T-helper 1 cell (primary cell): Measurements from ENCODE around the gene ZNF701.
"Not testable (repeated sequence)": the region's sequence is repeated elsewhere in the genome, so short reads cannot be mapped to it uniquely, and the experiment has no call there.

ENCODE experiments used
- DNase-seq, 5 donors: peaks; one replicate each; pipeline ENCODE4 v3.0.0-alpha.2; 2012 to 2020

The ZNF701 gene

DNA sequence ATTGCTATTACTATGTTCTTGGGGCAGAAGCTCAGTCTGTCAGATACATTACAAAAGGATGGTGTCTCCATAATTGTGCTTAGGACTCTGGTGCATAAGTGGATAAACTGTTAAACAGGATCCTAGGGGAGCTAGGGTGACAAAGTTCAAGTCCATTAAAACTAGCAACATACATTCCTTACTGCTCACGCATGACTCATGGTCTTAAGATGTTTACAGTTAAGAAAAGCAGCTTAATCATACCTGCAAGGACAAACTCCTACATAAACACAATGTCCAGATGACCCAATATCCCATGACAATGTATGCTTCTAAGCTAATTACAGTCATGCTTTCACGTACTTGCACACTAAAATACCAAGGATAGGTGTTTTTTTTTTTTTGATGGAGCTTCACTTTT lies 3.5 kb upstream of the ZNF701 start:
- DNase-seq = no peak

- no peak for DNase-seq
Observed at GRCh38 chr19:52567921-52568320, 2.2 kb upstream of the ZNF701 start.

- peak in 1 of 5 donors; percentile 4 for DNase-seq
Observed at GRCh38 chr19:52569638-52569999, 468 bp upstream of the ZNF701 start.

GRCh38 chr19:52584736-52585440 lies 14.8 kb downstream of the ZNF701 start:
- DNase-seq = no peak

DNA sequence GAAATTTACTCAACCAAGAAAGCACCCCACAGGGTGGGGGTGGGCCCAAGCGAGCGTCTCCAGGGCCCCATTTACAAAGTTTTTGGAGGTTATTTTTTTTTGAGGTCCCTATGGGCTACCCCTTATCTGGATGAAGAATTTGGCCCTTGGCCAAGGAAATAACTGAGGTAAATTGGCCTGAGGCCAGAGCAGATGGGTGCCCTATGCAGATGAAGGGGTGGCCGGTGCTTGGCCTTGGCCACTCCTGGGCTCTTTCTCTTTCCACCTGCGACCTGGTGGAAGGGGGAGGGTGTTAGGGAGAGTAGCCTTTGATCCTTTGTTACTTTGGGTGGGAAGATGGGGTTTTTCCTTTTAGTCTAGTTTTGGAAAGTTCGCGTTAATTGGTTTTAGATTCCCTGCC lies 15.5 kb downstream of the ZNF701 start:
- DNase-seq = no peak

DNA sequence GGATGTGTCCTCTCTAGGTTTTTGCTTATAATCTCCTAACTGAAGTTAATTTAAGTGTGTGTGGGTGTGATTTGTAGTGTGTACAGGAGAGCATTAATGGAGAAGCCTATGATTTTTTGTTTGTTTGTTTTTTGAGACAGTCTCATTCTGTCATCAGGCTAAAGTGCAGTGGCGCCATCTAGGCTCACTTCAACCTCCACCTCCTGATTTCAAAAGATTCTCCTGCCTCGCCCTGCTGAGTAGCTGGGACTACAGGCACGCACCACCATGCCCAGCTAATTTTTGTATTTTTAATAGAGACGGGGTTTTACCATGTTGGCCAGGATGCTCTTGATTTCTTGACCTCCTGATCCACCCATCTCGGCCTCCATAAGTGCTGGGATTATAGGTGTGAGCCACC lies 20.6 kb downstream of the ZNF701 start:
- no peak for DNase-seq

GRCh38 chr19:52592301-52592700 lies 22.2 kb downstream of the ZNF701 start:
- no peak for DNase-seq

GRCh38 chr19:52593441-52593840 lies 23.4 kb downstream of the ZNF701 start:
- DNase-seq = not testable (repeated sequence)

DNA sequence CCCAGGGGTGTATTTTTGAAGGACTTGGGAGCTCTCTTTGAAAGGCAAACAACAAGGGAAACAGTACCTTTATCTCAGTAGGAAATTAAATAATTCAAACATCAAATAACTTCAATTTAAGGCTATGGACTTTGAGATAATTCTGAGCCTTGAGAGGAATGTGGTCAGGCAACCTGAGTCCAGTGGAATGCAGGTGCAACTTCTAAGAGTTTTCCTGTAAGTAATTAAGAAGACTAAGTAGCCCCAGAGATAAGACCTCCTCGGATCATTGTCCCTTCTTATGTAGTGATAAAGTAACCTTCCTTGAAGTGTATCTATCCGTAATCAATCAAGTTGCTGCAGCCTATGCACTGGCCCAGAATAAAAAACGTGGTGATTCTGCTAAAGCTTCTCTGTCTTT lies 29.2 kb downstream of the ZNF701 start:
- DNase-seq = no peak

DNA sequence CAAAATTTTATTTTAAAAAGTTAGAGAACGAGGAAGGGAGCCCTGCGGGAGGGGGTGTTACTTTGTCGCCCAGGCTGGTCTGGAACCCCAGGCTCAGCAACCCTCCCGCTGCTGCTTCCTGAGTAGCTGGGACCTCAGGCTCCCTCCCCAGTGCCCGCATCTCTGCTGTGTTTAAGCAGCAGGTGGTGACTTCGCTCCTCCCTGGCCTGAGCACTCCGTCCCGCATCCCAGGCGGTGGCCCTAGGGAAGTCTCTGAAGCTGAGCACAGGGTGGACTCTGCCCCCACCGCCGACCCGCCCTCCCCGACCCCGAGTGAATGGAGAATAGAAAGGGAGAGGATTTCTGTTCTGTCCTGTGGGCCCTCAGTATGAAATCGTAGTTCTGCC lies 30.5 kb downstream of the ZNF701 start:
- DNase-seq = peak in 3 of 5 donors; percentile 5 to 19 (median 8)

- DNase-seq = peak; percentile 88 to 92 (median 89)
Observed at GRCh38 chr19:52601025-52601973, 31.2 kb downstream of the ZNF701 start.

GRCh38 chr19:52601974-52602366 lies 31.9 kb downstream of the ZNF701 start:
- not testable (repeated sequence) for DNase-seq

GRCh38 chr19:52602941-52603340 lies 32.9 kb downstream of the ZNF701 start:
- no peak for DNase-seq

GRCh38 chr19:52603558-52604207 lies 33.6 kb downstream of the ZNF701 start:
- DNase-seq = no peak

DNA sequence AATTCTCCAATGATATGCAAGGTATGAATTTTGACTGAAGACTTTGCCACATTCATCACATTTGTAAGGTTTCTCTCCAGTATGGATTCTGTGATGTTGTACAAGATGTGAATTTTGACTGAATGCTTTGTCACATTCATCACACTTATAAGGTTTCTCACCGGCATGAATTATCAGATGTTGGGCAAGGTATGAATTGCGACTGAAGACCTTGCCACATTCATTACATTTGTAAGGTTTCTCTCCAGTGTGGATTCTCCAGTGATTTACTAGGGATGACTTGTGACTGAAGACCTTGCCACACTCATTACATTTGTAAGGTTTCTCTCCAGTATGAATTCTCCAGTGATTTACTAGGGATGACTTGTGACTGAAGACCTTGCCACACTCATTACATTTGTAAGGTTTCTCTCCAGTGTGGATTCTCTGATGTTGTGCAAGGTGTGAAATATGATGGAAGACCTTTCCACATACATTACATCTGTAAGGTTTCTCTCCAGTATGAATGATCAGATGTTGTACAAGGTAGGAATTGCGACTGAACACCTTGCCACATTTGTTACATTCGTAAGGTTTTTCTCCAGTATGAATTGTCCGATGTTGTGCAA lies 43.3 kb downstream of the ZNF701 start:
- DNase-seq = no peak

- DNase-seq = no peak
Observed at GRCh38 chr19:52621376-52621775, 51.3 kb downstream of the ZNF701 start.

DNA sequence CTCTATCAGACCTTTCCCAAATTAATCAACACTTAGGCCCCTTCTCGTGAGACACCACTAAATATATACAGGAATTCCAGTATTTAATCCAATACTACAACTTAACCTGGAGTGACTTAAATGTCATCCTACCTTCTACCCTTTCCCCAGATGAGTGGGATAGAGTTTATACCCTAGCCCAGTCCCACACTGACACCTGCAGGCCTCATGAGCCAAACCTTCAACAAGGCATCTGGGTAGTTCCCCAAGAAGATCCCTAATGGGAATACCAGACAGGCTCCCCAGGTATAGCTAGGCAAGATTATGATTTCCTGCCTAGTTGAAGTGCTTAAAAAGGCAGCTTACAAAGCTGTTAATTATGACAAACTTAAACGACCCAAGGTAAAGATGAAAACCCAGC lies 52.2 kb downstream of the ZNF701 start:
- no peak for DNase-seq

DNA sequence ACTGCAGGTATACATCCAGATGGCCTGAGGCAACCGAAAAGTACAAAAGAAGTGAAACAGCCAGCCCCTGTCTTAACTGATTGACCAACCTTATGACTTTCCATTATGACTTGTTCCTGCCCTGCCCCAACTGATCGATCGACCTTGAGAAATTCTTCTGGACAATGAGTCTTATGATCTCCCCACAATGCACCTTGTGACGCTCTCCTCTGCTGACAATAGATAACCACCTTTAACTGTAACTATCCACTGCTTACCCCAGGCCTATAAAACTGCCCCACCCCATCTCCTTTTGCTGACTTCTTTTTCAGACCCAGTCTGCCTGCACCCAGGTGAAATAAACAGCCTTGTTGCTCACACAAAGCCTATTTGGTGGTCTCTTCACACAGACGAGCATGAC lies 56.8 kb downstream of the ZNF701 start:
- DNase-seq = no peak

DNA sequence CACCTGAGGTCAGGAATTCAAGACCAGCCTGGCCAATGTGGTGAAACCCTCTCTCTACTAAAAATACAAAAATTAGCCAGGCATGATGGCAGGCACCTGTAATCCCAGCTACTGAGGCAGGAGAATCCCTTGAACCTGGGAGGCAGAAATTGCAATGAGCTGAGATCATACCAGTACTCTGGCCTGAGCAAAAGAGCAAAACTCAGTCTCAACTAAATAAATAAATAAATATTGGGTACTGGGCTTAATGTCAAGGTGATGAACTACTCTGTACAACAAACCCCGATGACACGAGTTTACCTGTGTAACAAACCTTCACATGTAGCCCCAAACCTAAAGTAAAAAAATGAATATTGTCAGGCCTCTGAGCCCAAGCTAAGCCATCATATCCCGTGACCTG lies 57.4 kb downstream of the ZNF701 start:
- not testable (repeated sequence) for DNase-seq

- DNase-seq = no peak
Observed at GRCh38 chr19:52635786-52636570, 65.9 kb downstream of the ZNF701 start.
